ENCODE results near the gene FBXO36. TPM values are rescaled to one million over a fixed set of nuclear protein-coding genes. Genes with fewer than 3 reads are reported as not detected.

Gene FBXO36
- total and polyA plus RNA-seq, 2 donors (not counting 1 experiment from before 2014, with no cell fraction given) = 3.5 to 5.0 TPM

- DNase-seq (ENCODE audit: low read depth in 2 of 2) = no peak
- Histone ChIP-seq H3K9ac (ENCODE audit: insufficient read depth, low read length) (no peak overlapping the region), H3K27ac (ENCODE audit: insufficient read depth, low read length) (no peak overlapping the region), H3K4me2 (ENCODE audit: extremely low read depth, insufficient read depth, low read length) (no peak overlapping the region), H2AFZ (ENCODE audit: low read length) (no peak overlapping the region), H3K36me3 (ENCODE audit: control insufficient read depth, insufficient read depth, low read length) (no peaks in the 10 kb centered on the region), H3K4me1 (ENCODE audit: control insufficient read depth, extremely low read depth, insufficient read depth, low read length) (peaks cover 8% of the 10 kb centered on the region), H4K20me1 (ENCODE audit: control insufficient read depth, extremely low read depth, insufficient read depth, low read length) (no peaks in the 10 kb centered on the region), H3K4me3 (replicated peaks in 1 of 4; ENCODE audit: control extremely low read depth in 1 of 4, insufficient read depth in 1 of 4, low read depth in 3 of 4, low read length in 4 of 4) (no peak overlapping the region), H3K79me2 (ENCODE audit: control insufficient read depth, insufficient read depth, low read length) (no peaks in the 10 kb centered on the region), H3K9me3 (ENCODE audit: control insufficient read depth, insufficient read depth, low read depth, low read length) (no peaks in the 10 kb centered on the region), H3K27me3 (ENCODE audit: control insufficient read depth, insufficient read depth, low read length) (no peaks in the 10 kb centered on the region)
- TF ChIP-seq, protein P1, sequence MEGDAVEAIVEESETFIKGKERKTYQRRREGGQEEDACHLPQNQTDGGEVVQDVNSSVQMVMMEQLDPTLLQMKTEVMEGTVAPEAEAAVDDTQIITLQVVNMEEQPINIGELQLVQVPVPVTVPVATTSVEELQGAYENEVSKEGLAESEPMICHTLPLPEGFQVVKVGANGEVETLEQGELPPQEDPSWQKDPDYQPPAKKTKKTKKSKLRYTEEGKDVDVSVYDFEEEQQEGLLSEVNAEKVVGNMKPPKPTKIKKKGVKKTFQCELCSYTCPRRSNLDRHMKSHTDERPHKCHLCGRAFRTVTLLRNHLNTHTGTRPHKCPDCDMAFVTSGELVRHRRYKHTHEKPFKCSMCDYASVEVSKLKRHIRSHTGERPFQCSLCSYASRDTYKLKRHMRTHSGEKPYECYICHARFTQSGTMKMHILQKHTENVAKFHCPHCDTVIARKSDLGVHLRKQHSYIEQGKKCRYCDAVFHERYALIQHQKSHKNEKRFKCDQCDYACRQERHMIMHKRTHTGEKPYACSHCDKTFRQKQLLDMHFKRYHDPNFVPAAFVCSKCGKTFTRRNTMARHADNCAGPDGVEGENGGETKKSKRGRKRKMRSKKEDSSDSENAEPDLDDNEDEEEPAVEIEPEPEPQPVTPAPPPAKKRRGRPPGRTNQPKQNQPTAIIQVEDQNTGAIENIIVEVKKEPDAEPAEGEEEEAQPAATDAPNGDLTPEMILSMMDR (conservative IDR thresholded peaks at IDR 0.05 in 1 of 2, IDR thresholded peaks at IDR 0.05 in 1 of 2; ENCODE audit: low read depth in 1 of 2, low read length in 2 of 2) = no peak
- TF ChIP-seq EZH2 (IDR thresholded peaks at IDR 0.05; ENCODE audit: low read length, missing control alignments) = no peak
These were observed 8.9 kb downstream of the FBXO36 start for GRCh38 chr2:229931241-229931640.

- Histone ChIP-seq H3K27ac (ENCODE audit: insufficient read depth, low read length) (no peak overlapping the region), H3K4me1 (ENCODE audit: control insufficient read depth, extremely low read depth, insufficient read depth, low read length) (no peaks in the 10 kb centered on the region), H4K20me1 (ENCODE audit: control insufficient read depth, extremely low read depth, insufficient read depth, low read length) (no peaks in the 10 kb centered on the region), H3K79me2 (ENCODE audit: control insufficient read depth, insufficient read depth, low read length) (no peaks in the 10 kb centered on the region), H2AFZ (ENCODE audit: low read length) (no peak overlapping the region), H3K9me3 (ENCODE audit: control insufficient read depth, insufficient read depth, low read depth, low read length) (no peaks in the 10 kb centered on the region), H3K4me2 (ENCODE audit: extremely low read depth, insufficient read depth, low read length) (no peak overlapping the region), H3K27me3 (ENCODE audit: control insufficient read depth, insufficient read depth, low read length) (no peaks in the 10 kb centered on the region), H3K9ac (ENCODE audit: insufficient read depth, low read length) (no peak overlapping the region), H3K4me3 (replicated peaks in 1 of 4; ENCODE audit: control extremely low read depth in 1 of 4, insufficient read depth in 1 of 4, low read depth in 3 of 4, low read length in 4 of 4) (no peak overlapping the region), H3K36me3 (ENCODE audit: control insufficient read depth, insufficient read depth, low read length) (no peaks in the 10 kb centered on the region)
- no peak for DNase-seq (ENCODE audit: low read depth in 2 of 2)
- no peak for TF ChIP-seq EZH2 (IDR thresholded peaks at IDR 0.05; ENCODE audit: low read length, missing control alignments)
- TF ChIP-seq, protein P1 (conservative IDR thresholded peaks at IDR 0.05 in 1 of 2, IDR thresholded peaks at IDR 0.05 in 1 of 2; ENCODE audit: low read depth in 1 of 2, low read length in 2 of 2) = no peak
These were observed 15.2 kb downstream of the FBXO36 start for GRCh38 chr2:229937537-229937936.

DNA sequence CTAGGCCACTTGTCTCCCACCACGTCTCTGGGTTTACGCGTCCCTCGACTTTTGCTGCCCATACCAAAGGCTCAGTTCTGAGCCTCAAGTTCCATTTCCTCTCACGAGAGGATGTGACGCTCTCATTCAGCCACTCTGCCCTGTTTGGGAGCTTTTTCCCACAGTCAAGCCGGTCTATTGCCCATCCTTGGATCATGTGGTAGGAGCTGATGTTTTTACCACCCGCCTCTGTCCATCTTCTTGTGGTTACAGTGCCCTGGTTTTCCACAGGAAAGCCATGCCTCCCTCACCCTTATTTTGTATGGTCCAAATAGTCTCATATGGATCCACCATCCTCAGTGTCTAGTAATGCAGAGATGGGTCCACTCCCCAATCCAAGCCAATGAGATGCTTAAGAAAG is 20.4 kb downstream of the FBXO36 start:
- DNase-seq (ENCODE audit: low read depth in 2 of 2) = no peak
- no peak overlapping the region for H2AFZ ChIP-seq (ENCODE audit: low read length)
- no peaks in the 10 kb centered on the region for H3K4me1 ChIP-seq (ENCODE audit: control insufficient read depth, extremely low read depth, insufficient read depth, low read length)
- H3K27ac ChIP-seq (ENCODE audit: insufficient read depth, low read length) = no peak overlapping the region
- H3K27me3 ChIP-seq (ENCODE audit: control insufficient read depth, insufficient read depth, low read length) = no peaks in the 10 kb centered on the region
- H3K4me3 ChIP-seq (replicated peaks in 1 of 4; ENCODE audit: control extremely low read depth in 1 of 4, insufficient read depth in 1 of 4, low read depth in 3 of 4, low read length in 4 of 4) = no peak overlapping the region
- H3K9me3 ChIP-seq (ENCODE audit: control insufficient read depth, insufficient read depth, low read depth, low read length) = no peaks in the 10 kb centered on the region
- H3K4me2 ChIP-seq (ENCODE audit: extremely low read depth, insufficient read depth, low read length) = no peak overlapping the region
- no peaks in the 10 kb centered on the region for H3K79me2 ChIP-seq (ENCODE audit: control insufficient read depth, insufficient read depth, low read length)
- no peaks in the 10 kb centered on the region for H4K20me1 ChIP-seq (ENCODE audit: control insufficient read depth, extremely low read depth, insufficient read depth, low read length)
- H3K36me3 ChIP-seq (ENCODE audit: control insufficient read depth, insufficient read depth, low read length) = no peaks in the 10 kb centered on the region
- TF ChIP-seq EZH2 (IDR thresholded peaks at IDR 0.05; ENCODE audit: low read length, missing control alignments) = no peak
- TF ChIP-seq, protein P1 (conservative IDR thresholded peaks at IDR 0.05 in 1 of 2, IDR thresholded peaks at IDR 0.05 in 1 of 2; ENCODE audit: low read depth in 1 of 2, low read length in 2 of 2) = no peak
- no peak overlapping the region for H3K9ac ChIP-seq (ENCODE audit: insufficient read depth, low read length)

Data from fibroblast of lung (primary cell).